SH-SY5Y (cell line): Measurements from ENCODE around the gene C19orf47.

Experiments
- GATA2 ChIP-seq: IDR thresholded peaks from 2 replicates; pipeline ENCODE4 v1.6.1; 2011; ENCODE audit warnings: mild to moderate bottlenecking, low read depth, low read length
- GATA3 ChIP-seq: IDR thresholded peaks from 2 replicates; pipeline ENCODE4 v1.6.1; 2011; ENCODE audit warnings: low read depth, mild to moderate bottlenecking, low read length, moderate library complexity

The C19orf47 gene

DNA sequence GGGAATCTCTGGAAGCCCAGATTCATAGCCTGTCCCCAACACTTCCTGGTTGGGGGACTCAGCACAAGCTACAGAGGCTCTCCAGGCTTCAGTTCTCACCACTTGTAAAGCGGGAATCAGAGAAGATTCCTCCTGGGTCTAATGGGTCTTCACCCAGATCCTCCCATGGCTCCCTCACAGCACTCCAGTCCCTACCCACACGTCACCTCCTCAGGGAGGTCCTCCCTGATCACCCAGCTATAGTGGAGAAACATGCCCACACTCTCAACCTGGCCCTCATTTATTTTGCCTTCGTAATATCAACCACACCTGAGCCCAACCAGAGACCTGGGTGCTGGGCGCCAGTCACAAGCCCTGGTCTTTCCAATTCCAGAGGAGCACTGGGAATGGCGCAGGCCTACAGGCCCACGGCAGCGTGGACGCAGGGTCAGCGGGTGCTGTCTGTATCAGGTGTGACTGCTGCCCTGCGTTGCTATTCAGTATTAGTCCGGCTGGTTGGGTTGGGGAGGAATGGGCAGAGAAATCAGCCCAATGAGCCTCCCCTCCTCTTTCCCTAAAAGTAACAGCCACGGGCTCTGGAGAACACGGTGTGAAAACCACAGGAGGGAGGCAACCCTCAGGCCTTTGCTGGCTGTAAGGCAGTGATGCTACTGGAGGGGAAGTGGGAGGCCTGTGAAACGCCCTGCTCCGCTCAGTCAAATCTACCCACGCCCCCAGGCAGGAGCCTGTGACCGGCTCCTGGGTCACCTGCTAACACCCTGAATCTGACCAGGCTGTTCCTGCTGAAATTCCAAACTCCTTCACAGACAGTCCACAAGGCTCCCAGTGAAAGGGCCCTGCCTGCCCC is 68.2 kb downstream of the C19orf47 start:
- TF ChIP-seq GATA3 (no peak), GATA2 (no peak)

DNA sequence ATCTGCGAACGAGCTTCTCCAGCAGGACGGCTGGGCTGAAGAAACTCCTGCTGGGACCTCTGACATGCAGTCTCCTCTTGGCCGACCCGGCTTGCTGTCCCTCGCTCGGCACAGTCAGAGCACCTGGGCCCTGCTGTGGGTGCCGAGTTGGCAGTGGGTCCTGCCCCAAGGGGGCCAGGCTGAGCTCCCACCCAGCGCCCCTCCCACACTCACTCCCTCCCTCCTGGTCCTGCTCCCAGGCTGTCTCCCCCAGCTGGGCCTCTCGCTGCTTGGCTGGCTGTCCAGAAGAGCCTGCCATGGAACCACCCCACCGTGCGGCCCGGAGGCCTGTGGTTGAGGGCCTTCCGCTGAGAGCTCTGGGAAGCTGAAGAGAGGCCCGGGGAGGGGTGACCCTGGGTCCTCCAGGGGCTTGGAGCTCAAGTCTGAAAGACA is 69.1 kb downstream of the C19orf47 start:
- TF ChIP-seq GATA2 = no peak
- TF ChIP-seq GATA3 = no peak

DNA sequence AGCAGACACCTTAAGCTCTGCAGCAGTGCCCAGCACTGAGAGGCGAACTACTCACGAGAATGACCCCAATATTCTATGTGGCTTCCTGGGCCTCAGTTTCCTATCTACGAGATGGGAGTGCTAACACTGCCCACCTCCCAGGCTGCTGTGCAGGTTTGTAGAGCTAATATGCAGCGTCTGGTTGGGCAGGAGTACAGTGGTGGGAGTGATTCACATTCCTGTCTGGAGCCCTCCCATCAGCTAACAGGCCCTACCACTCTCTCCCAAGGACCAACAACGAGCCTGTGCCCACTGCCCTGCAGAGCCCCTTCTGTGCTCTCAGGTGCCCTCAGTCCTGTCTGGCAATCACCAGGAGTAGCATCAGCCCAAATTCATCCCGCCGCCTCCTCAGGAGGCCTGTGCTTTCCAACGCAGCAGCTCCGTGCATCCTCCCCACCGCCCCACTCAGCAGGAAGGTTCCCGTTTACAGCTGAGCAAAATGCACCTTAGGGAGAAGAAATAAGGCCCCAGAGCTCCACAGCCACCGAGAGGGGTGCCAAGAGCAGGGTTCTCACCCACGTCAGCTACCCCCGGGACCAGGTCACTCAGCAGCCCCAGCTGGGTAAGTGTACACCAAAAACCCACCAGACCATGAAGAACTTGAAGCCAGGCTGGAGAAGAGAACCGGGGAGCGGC is 69.7 kb downstream of the C19orf47 start:
- TF ChIP-seq GATA3 = no peak
- TF ChIP-seq GATA2 = no peak

DNA sequence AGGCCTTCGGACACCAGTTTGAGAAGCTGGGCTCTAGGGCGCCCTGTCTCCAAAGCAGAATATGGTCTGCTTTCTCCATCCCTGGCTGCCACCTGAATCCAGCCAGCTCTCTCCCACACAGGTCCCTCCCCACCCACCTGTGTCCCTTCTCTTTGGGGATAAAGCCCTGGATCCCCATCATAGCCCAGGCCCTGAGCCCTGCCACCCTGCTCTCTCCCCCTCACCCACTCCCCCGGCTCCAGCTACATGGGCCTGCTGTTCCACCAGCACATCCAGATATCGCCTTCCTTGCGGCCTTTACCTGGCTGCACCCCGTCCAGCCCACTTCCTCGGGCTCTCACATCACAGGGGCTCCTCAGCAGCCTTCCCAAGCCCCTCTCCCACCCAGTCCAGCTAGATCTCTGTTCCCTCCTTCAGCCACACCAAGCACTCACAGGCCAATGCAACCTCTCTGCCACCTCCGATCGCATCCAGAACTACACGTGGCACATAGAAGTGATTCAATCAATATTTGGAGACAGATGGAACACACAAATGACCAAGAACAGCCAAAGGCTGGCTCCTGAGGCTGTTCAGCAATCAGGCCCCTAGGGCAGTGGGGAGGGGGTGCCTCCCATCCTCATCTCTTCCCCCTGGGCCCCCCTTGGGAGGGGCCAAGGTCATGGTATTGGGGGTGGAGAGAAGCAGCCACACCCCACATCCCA is 70.7 kb downstream of the C19orf47 start:
- no peak for TF ChIP-seq GATA3
- no peak for TF ChIP-seq GATA2

DNA sequence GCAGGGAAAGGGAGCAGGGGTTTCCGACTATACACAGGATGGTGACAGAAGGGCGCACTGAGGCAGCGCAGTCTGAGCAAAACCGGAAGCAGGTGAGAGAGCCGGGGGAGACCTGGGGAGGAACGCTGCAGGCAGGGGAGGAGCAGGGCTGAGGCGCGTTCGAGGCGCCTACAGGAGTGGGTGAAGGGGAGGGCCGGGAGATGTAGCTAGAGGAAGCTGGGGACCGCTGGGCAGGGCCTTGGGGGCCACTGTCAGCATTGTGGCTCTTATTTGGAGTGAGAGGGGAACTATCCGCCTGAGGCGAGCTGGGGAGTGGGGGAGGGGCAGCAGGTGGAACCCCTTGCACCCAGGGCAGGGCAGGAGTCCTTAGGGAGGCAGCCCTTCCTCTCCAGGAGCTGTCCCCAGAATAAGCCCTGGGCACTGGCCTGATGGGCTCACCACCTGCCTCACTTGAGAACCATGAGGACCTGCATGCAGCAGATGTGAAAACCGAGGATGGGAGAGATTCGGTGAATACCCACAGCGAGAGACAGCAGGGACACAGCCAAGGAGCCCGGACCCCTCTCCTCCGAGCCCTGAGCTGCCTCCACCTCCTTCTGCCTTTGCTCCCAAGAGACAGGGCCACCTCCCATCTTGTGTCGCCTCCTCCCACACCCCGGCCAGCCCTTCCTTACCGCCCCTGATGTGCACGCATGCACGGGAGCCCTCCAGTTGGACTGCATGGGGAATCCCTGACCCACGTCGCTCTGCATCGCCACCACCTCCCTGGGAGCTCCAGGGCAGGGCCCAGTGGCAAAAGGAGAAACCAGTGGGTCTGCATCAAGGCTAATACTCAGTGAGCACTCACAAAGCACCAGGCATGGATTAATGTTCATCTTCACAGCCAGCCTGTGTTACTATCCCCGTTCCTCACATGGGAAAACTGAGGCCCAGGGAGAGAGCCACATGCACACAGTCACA is 73.3 kb downstream of the C19orf47 start:
- TF ChIP-seq GATA2 (no peak), GATA3 (no peak)

DNA sequence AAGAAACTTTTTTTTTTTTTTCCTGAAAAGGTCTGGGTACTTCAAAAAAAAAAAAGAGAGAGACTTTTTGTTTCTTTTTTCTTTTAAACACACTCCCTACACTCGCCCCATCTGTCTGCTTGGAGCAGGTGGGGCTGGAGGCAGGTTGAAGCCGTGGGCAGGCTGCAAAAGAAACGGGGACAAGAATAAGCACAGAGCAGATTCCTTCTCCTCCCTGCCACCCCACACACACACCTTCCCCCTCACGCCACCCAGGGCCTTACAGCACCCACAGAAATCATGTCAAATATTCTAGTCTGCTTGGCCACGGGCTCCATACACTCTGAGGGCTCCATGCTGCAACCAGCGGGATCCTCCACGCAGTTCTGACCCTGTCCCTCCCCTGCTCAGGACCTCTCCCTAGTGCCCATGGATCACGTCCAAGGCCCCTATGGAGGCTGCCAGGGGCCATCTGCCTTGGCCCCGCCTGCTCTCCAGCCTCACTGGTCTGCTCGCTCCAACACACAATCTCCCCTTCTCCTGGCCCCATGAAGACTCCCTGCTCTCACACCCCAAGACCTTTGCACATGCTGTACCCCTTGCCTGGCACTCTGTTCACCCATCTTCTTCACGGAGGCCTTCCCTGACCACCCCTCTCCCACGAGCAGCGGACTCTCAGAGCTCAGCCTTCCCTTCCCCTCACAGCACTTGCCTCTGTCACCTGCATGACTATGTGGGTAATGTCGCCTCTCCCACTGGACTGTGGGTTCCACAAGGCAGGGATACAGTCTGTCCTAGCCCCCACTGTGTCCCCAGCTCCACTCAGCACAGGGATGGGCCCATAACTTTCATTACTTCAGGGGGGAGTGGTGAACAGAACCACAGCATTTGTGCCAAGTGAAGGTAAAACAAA is 74.5 kb downstream of the C19orf47 start:
- no peak for TF ChIP-seq GATA3
- no peak for TF ChIP-seq GATA2

DNA sequence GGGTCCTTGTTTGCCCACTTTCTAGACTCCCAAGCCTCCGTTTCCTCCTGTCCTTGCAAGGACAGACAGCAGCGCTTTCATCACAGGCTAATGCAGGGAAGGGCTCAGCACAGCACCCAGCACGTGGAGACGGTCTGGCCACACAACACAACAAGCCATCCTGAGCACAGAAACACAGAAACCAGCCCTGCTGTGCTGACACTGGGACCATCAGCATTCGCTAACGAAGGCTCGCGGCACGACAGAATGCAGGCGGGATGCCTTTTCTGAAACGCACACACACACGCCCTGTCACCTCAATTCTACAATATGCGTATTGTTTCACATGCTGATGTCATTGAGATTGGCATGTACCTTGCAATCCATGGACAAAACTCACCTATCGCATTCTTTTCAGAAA is 75.9 kb downstream of the C19orf47 start:
- TF ChIP-seq GATA3 = no peak
- no peak for TF ChIP-seq GATA2

DNA sequence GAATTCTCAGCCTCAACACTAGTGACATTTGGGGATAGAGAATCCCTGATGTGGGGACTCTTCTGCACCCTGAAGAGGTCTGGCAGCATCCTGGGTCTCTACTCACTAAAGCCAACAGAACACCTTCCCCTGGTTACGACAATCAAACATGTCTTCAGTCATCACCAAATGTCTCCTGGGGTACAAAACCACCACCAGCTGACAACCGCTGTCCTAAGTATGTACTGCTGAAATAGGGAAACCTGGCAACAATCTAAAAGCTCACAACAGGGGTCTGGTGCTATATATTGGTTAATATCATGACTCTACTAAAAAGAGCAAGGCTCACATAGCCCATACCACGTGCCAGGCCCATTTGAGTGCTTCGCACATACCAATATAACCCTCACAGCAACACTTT is 76.5 kb downstream of the C19orf47 start:
- TF ChIP-seq GATA3 (no peak), GATA2 (no peak)

DNA sequence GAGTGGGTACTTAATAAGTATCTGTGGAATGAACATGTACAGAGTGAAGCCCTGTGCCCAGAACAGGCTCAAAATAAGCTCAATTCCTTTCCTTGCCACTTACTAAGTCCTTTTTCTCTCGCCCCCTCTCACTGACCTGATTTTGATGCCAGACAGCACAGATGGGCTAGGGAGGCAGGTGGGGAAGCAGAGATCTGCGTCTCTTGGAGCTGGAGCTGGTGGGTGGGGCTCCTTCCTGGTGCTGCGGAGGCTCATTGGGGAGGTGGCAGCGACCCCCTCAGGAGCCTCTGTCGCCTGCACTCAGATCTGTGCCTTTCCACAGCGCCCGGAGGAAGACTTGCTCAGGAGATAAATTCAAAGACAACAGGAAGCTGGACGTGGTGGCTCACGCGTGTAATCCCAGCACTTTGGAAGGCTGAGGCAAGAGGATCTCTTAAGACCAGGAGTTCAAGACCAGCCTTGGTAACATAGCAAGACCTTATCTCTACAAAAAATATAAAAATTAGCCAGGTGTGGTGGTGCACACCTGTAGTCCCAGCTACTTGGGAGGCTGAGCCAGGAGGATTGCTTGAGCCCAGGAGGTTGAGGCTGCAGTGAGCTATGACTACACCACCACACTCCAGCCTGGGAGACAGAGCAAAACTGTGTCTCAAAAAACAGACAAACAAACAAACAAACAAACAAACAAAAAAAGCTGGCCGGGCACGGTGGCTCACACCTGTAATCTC is 77.7 kb downstream of the C19orf47 start:
- no peak for TF ChIP-seq GATA3
- no peak for TF ChIP-seq GATA2
